NK-92 treated with Interleukin-12 subunit alpha and Interleukin-12 subunit beta, amount 100 ng/mL, for 24 hours (cell line): ENCODE data around the gene KANK3.
A peak's percentile ranks its signal among the peaks of the same experiment; 100 is the strongest.
"Not testable (repeated sequence)": the region's sequence is repeated elsewhere in the genome, so short reads cannot be mapped to it uniquely, and the experiment has no call there.

Experiments used
- DNase-seq: peaks from one replicate; lab custom pipeline; 2025; lab: John Stamatoyannopoulos, UW

The KANK3 gene

GRCh38 chr19:8370176-8371010, 27.3 kb upstream of the KANK3 start:
- no peak for DNase-seq

GRCh38 chr19:8367327-8368001, 24.4 kb upstream of the KANK3 start:
- no peak for DNase-seq

GRCh38 chr19:8366961-8367326, 23.9 kb upstream of the KANK3 start:
- no peak for DNase-seq

- DNase-seq, result no peak
Observed at GRCh38 chr19:8366121-8366581, 23.1 kb upstream of the KANK3 start.

- no peak for DNase-seq
Observed at GRCh38 chr19:8363803-8364771, 21.0 kb upstream of the KANK3 start, which contains the start of gene ANGPTL4. TSS of gene ANGPTL4 (plus strand) at chr19:8364155. CDS start at chr19:8364322, 167 bp downstream.

GRCh38 chr19:8361921-8362793, 19.1 kb upstream of the KANK3 start:
- DNase-seq, result no peak

GRCh38 chr19:8360196-8360595, 17.1 kb upstream of the KANK3 start:
- no peak for DNase-seq

GRCh38 chr19:8358948-8359347, 15.9 kb upstream of the KANK3 start:
- no peak for DNase-seq

- DNase-seq, result no peak
Observed at GRCh38 chr19:8357007-8357521, 14.0 kb upstream of the KANK3 start.

GRCh38 chr19:8355631-8356402, 12.8 kb upstream of the KANK3 start:
- peak; percentile 46 for DNase-seq

GRCh38 chr19:8352845-8353244, 9.8 kb upstream of the KANK3 start:
- DNase-seq, result not testable (repeated sequence)

GRCh38 chr19:8352134-8352827, 9.2 kb upstream of the KANK3 start:
- DNase-seq, result no peak

- not testable (repeated sequence) for DNase-seq
Observed at GRCh38 chr19:8349629-8350372, 6.7 kb upstream of the KANK3 start.

- DNase-seq, result no peak
Observed at GRCh38 chr19:8343483-8343844, 402 bp upstream of the KANK3 start.

- no peak for DNase-seq
Observed at GRCh38 chr19:8342316-8342683, 762 bp downstream of the KANK3 start.

GRCh38 chr19:8341504-8341903, 1.6 kb downstream of the KANK3 start:
- not testable (repeated sequence) for DNase-seq

GRCh38 chr19:8340341-8341096, 2.5 kb downstream of the KANK3 start:
- no peak for DNase-seq

GRCh38 chr19:8338835-8339234, 4.2 kb downstream of the KANK3 start:
- no peak for DNase-seq
